H9 (cell line): ENCODE results near the gene CLEC9A. TPM values are rescaled to one million over a fixed set of nuclear protein-coding genes. Genes with fewer than 3 reads are reported as not detected.

Experiments used
- DNase-seq: peaks from one replicate; pipeline ENCODE4 v3.0.0-alpha.2; 2017
- H2AFZ ChIP-seq: one replicate; pipeline ENCODE4 v1.6.1; 2013; ENCODE audit warnings: mild to moderate bottlenecking, low read length, control low read depth, moderate library complexity
- H2AK5ac ChIP-seq: 2 replicates; pipeline ENCODE4 v1.6.1; 2013; ENCODE audit warnings: low read length, control low read depth, mixed read lengths; ENCODE audit not compliant: insufficient read length
- H2BK120ac ChIP-seq: one replicate; pipeline ENCODE4 v1.6.1; 2013; ENCODE audit warnings: low read depth, mild to moderate bottlenecking, low read length, control low read depth, inconsistent platforms; ENCODE audit not compliant: poor library complexity, severe bottlenecking
- H2BK12ac ChIP-seq: 2 replicates; pipeline ENCODE4 v1.6.1; 2013; ENCODE audit warnings: low read length, control low read depth, mixed read lengths, low read depth; ENCODE audit not compliant: insufficient read length
- H2BK15ac ChIP-seq: 2 replicates; pipeline ENCODE4 v1.6.1; 2013; ENCODE audit warnings: low read depth, low read length, control low read depth
- H2BK20ac ChIP-seq: one replicate; pipeline ENCODE4 v1.6.1; 2013; ENCODE audit warnings: low read depth, mild to moderate bottlenecking, low read length, control low read depth, inconsistent platforms; ENCODE audit not compliant: poor library complexity, severe bottlenecking
- H2BK5ac ChIP-seq: 2 replicates; pipeline ENCODE4 v1.6.1; 2013; ENCODE audit warnings: low read length, control low read depth, mixed read lengths; ENCODE audit not compliant: insufficient read length
- H3K14ac ChIP-seq: 2 replicates; pipeline ENCODE4 v1.6.1; 2013; ENCODE audit warnings: low read length, control low read depth; ENCODE audit not compliant: insufficient read depth
- H3K18ac ChIP-seq: 2 replicates; pipeline ENCODE4 v1.6.1; 2013; ENCODE audit warnings: low read depth, mild to moderate bottlenecking, mixed read lengths, low read length, control low read depth; ENCODE audit not compliant: insufficient read length
- H3K23ac ChIP-seq: 2 replicates; pipeline ENCODE4 v1.6.1; 2013; ENCODE audit warnings: low read length, control low read depth, mixed read lengths, low read depth; ENCODE audit not compliant: insufficient read length
- H3K23me2 ChIP-seq: 2 replicates; pipeline ENCODE4 v1.6.1; 2013; ENCODE audit warnings: low read depth, mild to moderate bottlenecking, mixed read lengths, low read length, control low read depth; ENCODE audit not compliant: insufficient read length, poor library complexity, severe bottlenecking
- H3K27ac ChIP-seq: 2 replicates; pipeline ENCODE4 v1.5.1; 2013; ENCODE audit warnings: low read length, control low read depth, mixed read lengths, low read depth; ENCODE audit not compliant: insufficient read length
- H3K27me3 ChIP-seq: 2 replicates; pipeline ENCODE4 v1.6.1; 2013; ENCODE audit warnings: low read length, control low read depth, inconsistent platforms; ENCODE audit not compliant: insufficient read depth
- H3K4ac ChIP-seq: 2 replicates; pipeline ENCODE4 v1.6.1; 2013; ENCODE audit warnings: low read depth, mild to moderate bottlenecking, control low read depth, inconsistent platforms, low read length, moderate library complexity
- H3K4me1 ChIP-seq: 2 replicates; pipeline ENCODE4 v1.6.1; 2013; ENCODE audit warnings: low read length, control low read depth, inconsistent platforms; ENCODE audit not compliant: insufficient read depth
- H3K4me2 ChIP-seq: 2 replicates; pipeline ENCODE4 v1.6.1; 2013; ENCODE audit warnings: low read length, control low read depth, mixed read lengths; ENCODE audit not compliant: insufficient read length, insufficient read depth
- H3K56ac ChIP-seq: 2 replicates; pipeline ENCODE4 v1.6.1; 2013; ENCODE audit warnings: low read depth, mild to moderate bottlenecking, mixed read lengths, low read length, control low read depth; ENCODE audit not compliant: insufficient read length
- H3K79me1 ChIP-seq: 2 replicates; pipeline ENCODE4 v1.6.1; 2013; ENCODE audit warnings: low read depth, mild to moderate bottlenecking, moderate library complexity, low read length, control low read depth, inconsistent platforms; ENCODE audit not compliant: insufficient read depth, poor library complexity, severe bottlenecking
- H3K79me2 ChIP-seq: 2 replicates; pipeline ENCODE4 v1.6.1; 2013; ENCODE audit warnings: low read length, control low read depth, inconsistent platforms; ENCODE audit not compliant: insufficient read depth
- H3K9ac ChIP-seq: 2 replicates; pipeline ENCODE4 v1.6.1; 2013; ENCODE audit warnings: low read length, control low read depth, mixed read lengths; ENCODE audit not compliant: insufficient read length; ENCODE audit errors: extremely low read depth
- H3K9me3 ChIP-seq: one replicate; pipeline ENCODE4 v1.6.1; 2013; ENCODE audit warnings: low read depth, low read length, inconsistent platforms; ENCODE audit not compliant: control insufficient read depth
- H3T11ph ChIP-seq: one replicate; pipeline ENCODE4 v1.6.1; 2013; ENCODE audit warnings: mild to moderate bottlenecking, low read length, control low read depth, inconsistent platforms
- H4K20me1 ChIP-seq: one replicate; pipeline ENCODE4 v1.6.1; 2013; ENCODE audit not compliant: control insufficient read depth, insufficient read length, insufficient read depth
- H4K5ac ChIP-seq: 2 replicates; pipeline ENCODE4 v1.6.1; 2013; ENCODE audit warnings: low read depth, mild to moderate bottlenecking, mixed read lengths, low read length, control low read depth; ENCODE audit not compliant: insufficient read length
- H4K8ac ChIP-seq: replicated peaks from 2 replicates; pipeline ENCODE4 v1.6.1; 2013; ENCODE audit warnings: low read length, control low read depth, mixed read lengths, low read depth; ENCODE audit not compliant: insufficient read length
- H4K91ac ChIP-seq: 2 replicates; pipeline ENCODE4 v1.6.1; 2013; ENCODE audit warnings: low read depth, mild to moderate bottlenecking, moderate library complexity, mixed read lengths, low read length, control low read depth; ENCODE audit not compliant: insufficient read length
- H3K27ac Mint-ChIP-seq, 3 experiments: 2 replicates in 2 of 3; 3 replicates in 1 of 3; pipeline ENCODE4 v1.8.0; 2020 to 2021; ENCODE audit warnings: mixed read lengths in 3 of 3, mild to moderate bottlenecking in 1 of 3, moderate library complexity in 1 of 3
- H3K27me3 Mint-ChIP-seq: 2 replicates; pipeline ENCODE4 v1.8.0; 2021; ENCODE audit warnings: low read depth, mild to moderate bottlenecking, moderate library complexity, mixed read lengths
- H3K36me3 Mint-ChIP-seq, 3 experiments: 2 replicates in 2 of 3; 3 replicates in 1 of 3; pipeline ENCODE4 v1.8.0; 2020 to 2021; ENCODE audit warnings: low read depth in 3 of 3, mixed read lengths in 3 of 3; ENCODE audit not compliant: insufficient read depth in 1 of 3
- H3K4me1 Mint-ChIP-seq, 2 experiments: 2 replicates each; pipeline ENCODE4 v1.8.0; 2020; ENCODE audit warnings: mixed read lengths in 2 of 2
- H3K4me3 Mint-ChIP-seq, 2 experiments: 2 replicates in 1 of 2; 3 replicates in 1 of 2; pipeline ENCODE4 v1.8.0; 2020 to 2021; ENCODE audit warnings: mild to moderate bottlenecking in 2 of 2, mixed read lengths in 2 of 2, moderate library complexity in 1 of 2
- H3K9me3 Mint-ChIP-seq, 2 experiments: 2 replicates in 1 of 2; 3 replicates in 1 of 2; pipeline ENCODE4 v1.8.0; 2020; ENCODE audit warnings: mild to moderate bottlenecking in 2 of 2, mixed read lengths in 2 of 2, moderate library complexity in 1 of 2
- CTCF ChIP-seq: fragments of 200-600 bp; sonication (generic); conservative IDR thresholded peaks from 3 replicates; pipeline ENCODE4 v1.8.0; 2021; ENCODE audit warnings: antibody characterized with exemption, mild to moderate bottlenecking
- WGBS: extraction: QIAGEN DNeasy Blood & Tissue Kit; methylation state at CpG from one replicate; pipeline ENCODE4 v1.1.7; 2013; ENCODE audit warnings: missing lambda C conversion rate, low lambda C conversion rate, mixed read lengths; ENCODE audit not compliant: insufficient read length; ENCODE audit errors: extremely low coverage; 5-methylcytosine and 5-hydroxymethylcytosine counted together
- total RNA-seq: library from RNA; stranded (reverse); gene quantifications from 2 replicates; pipeline ENCODE4 v1.2.1, GENCODE V29; 2021

Gene CLEC9A
- total RNA-seq, 1 experiment from 2014 or later = not detected

- no CpG with 5 or more reads among the region's 3 CpGs for WGBS
- Histone ChIP-seq H3T11ph (no peak within 1 kb of the TSS), H3K4ac (no peak within 1 kb of the TSS), H3K14ac (no peak within 1 kb of the TSS), H3K27ac (no peak within 1 kb of the TSS), H3K79me2 (no peaks in the 10 kb centered on the region), H2BK20ac (no peak within 1 kb of the TSS), H3K18ac (no peak within 1 kb of the TSS), H2BK120ac (no peak within 1 kb of the TSS), H2AFZ (no peak within 1 kb of the TSS), H3K23me2 (no peaks in the 10 kb centered on the region), H4K8ac (no peak within 1 kb of the TSS), H2BK12ac (no peak within 1 kb of the TSS), H3K4me2 (no peak within 1 kb of the TSS), H3K56ac (no peak within 1 kb of the TSS), H4K20me1 (no peaks in the 10 kb centered on the region), H2AK5ac (no peak within 1 kb of the TSS), H3K23ac (no peak within 1 kb of the TSS), H3K27me3 (no peaks in the 10 kb centered on the region), H3K9me3 (no peaks in the 10 kb centered on the region), H4K5ac (no peak within 1 kb of the TSS), H3K4me1 (no peaks in the 10 kb centered on the region), H3K9ac (no peak within 1 kb of the TSS), H2BK15ac (no peak within 1 kb of the TSS), H4K91ac (no peak within 1 kb of the TSS), H2BK5ac (no peak within 1 kb of the TSS), H3K79me1 (no peaks in the 10 kb centered on the region)
- no peak for TF ChIP-seq CTCF
- H3K27ac Mint-ChIP-seq = no peak within 1 kb of the TSS; a peak in 1 of 7 replicates
- H3K4me3 Mint-ChIP-seq = no peak within 1 kb of the TSS
- no peak for DNase-seq
- H3K27me3 Mint-ChIP-seq = no peaks in the 10 kb centered on the region
- no peaks in the 10 kb centered on the region for H3K4me1 Mint-ChIP-seq
- H3K9me3 Mint-ChIP-seq = no peaks in the 10 kb centered on the region; a peak in 1 of 5 replicates
- no peaks in the 10 kb centered on the region for H3K36me3 Mint-ChIP-seq
Observed at GRCh38 chr12:9999016-9999415, 31.5 kb upstream of the CLEC9A start, which contains the start of gene CLEC1B. Gene CLEC1B, minus strand, starts transcription at chr12:9999121. Its CDS starts 21 bp downstream, at chr12:9999100.
